GM12878 (cell line): Measurements from ENCODE around the gene BAG3. TPM values are rescaled to one million over a fixed set of nuclear protein-coding genes. Genes with fewer than 3 reads are reported as not detected.

ENCODE experiments used
- ATAC-seq: fragments of 200-7000 bp; cut with Tn5 transposase; 3 replicates; pipeline ENCODE4 v1.9.1; 2020; ENCODE audit warnings: mild to moderate bottlenecking, moderate library complexity
- BruUV-seq: library from RNA; stranded (reverse); fragments of 400-500 nt; replicated peaks from 2 replicates; lab custom pipeline; 2021; lab: Mats Ljungman, UMichigan
- CTCF ChIA-PET: fragments of 300-600 bp; sonication (Branson Sonifier 250); formaldehyde crosslinking; extraction: SDS; loops from one replicate; lab custom pipeline; 2021; ENCODE audit warnings: inconsistent platforms; lab: Yijun Ruan, JAX
- POLR2A ChIA-PET: fragments of 350-600 bp; formaldehyde crosslinking; extraction: SDS; loops from one replicate; lab custom pipeline; 2021; ENCODE audit warnings: inconsistent platforms; lab: Charles Lee
- RAD21 ChIA-PET: fragments of 300-600 bp; sonication (Branson Sonifier 250); formaldehyde crosslinking; loops from one replicate; lab custom pipeline; 2023; ENCODE audit warnings: antibody characterized with exemption; ENCODE audit not compliant: unreplicated experiment; lab: Charles Lee
- SMC1A ChIA-PET: fragments of 300-600 bp; sonication (Branson Sonifier 250); formaldehyde crosslinking; loops from one replicate; lab custom pipeline; 2023; ENCODE audit not compliant: unreplicated experiment, uncharacterized antibody; lab: Charles Lee
- DNase-seq: peaks from one replicate; pipeline ENCODE4 v3.0.0-alpha.2; 2011; ENCODE audit warnings: low read depth, low spot score
- FAIRE-seq: peaks from 3 replicates; lab custom pipeline; 2011; peaks lifted over from hg19 to GRCh38; lab: Jason Lieb, UNC
- H2AFZ ChIP-seq: 2 replicates; pipeline ENCODE4 v1.6.0; 2011; ENCODE audit warnings: low read depth, low read length, control low read depth; ENCODE audit not compliant: control insufficient read depth
- H3K27ac ChIP-seq: 2 replicates; pipeline ENCODE4 v1.5.1; 2011; ENCODE audit warnings: control low read depth; ENCODE audit not compliant: control insufficient read depth, insufficient read depth
- H3K27me3 ChIP-seq, 2 experiments: replicated peaks in 1 of 2; 2 replicates each; pipeline versions ENCODE4 v1.6.0 to v1.6.1; 2011; ENCODE audit warnings: low read length in 1 of 2; ENCODE audit not compliant: control insufficient read depth in 2 of 2, insufficient read depth in 2 of 2
- H3K36me3 ChIP-seq, 2 experiments: 2 replicates each; pipeline ENCODE4 v1.5.1; 2011; ENCODE audit warnings: low read length in 1 of 2; ENCODE audit not compliant: control insufficient read depth in 2 of 2, insufficient read depth in 2 of 2
- H3K4me1 ChIP-seq: 2 replicates; pipeline ENCODE4 v1.6.1; 2011; ENCODE audit warnings: mild to moderate bottlenecking, low read length, moderate library complexity, mixed read lengths; ENCODE audit not compliant: control insufficient read depth, insufficient read depth
- H3K4me2 ChIP-seq: 2 replicates; pipeline ENCODE4 v1.6.0; 2011; ENCODE audit warnings: control low read depth; ENCODE audit not compliant: control insufficient read depth, insufficient read depth
- H3K4me3 ChIP-seq: fragments of 200-600 bp; sonication (generic); 2 replicates; pipeline ENCODE4 v1.5.1; 2016
- H3K79me2 ChIP-seq: 2 replicates; pipeline ENCODE4 v1.6.0; 2011; ENCODE audit warnings: low read length; ENCODE audit not compliant: control insufficient read depth, insufficient read depth
- H3K9ac ChIP-seq: 2 replicates; pipeline ENCODE4 v1.8.0; 2011; ENCODE audit warnings: low read length, control low read depth, mixed read lengths; ENCODE audit not compliant: control insufficient read depth, insufficient read depth
- H3K9me3 ChIP-seq: replicated peaks from 3 replicates; pipeline ENCODE4 v1.5.1; 2011; ENCODE audit warnings: mild to moderate bottlenecking, low read length; ENCODE audit not compliant: control insufficient read depth, insufficient read depth
- H4K20me1 ChIP-seq: 2 replicates; pipeline ENCODE4 v1.6.0; 2011; ENCODE audit not compliant: control insufficient read depth, insufficient read depth
- ATF2 ChIP-seq: IDR thresholded peaks from 2 replicates; pipeline ENCODE4 v1.6.1; 2012; ENCODE audit warnings: low read length, inconsistent platforms
- CBX5 ChIP-seq: sonication (generic); IDR thresholded peaks from 2 replicates; pipeline ENCODE4 v1.6.1; 2016; ENCODE audit warnings: low read depth, moderate library complexity, mild to moderate bottlenecking, inconsistent platforms
- CHD1 ChIP-seq: IDR thresholded peaks from 2 replicates; pipeline ENCODE4 v1.6.1; 2012; ENCODE audit warnings: low read depth, low read length, improper control_type of control experiment
- DPF2 ChIP-seq: fragments of 450-650 bp; IDR thresholded peaks from 2 replicates; pipeline ENCODE4 v1.6.1; 2017; ENCODE audit warnings: mild to moderate bottlenecking
- FOS ChIP-seq: IDR thresholded peaks from 3 replicates; pipeline ENCODE4 v1.6.1; 2011; ENCODE audit warnings: borderline replicate concordance; ENCODE audit not compliant: insufficient read length; ENCODE audit errors: extremely low read depth
- HDAC6 ChIP-seq: fragments of 200-600 bp; sonication (generic); IDR thresholded peaks from one replicate; pipeline ENCODE4 v1.8.0; 2017; ENCODE audit warnings: antibody characterized with exemption; ENCODE audit not compliant: unreplicated experiment
- HSF1 ChIP-seq: fragments of 150-350 bp; IDR thresholded peaks from 2 replicates; pipeline ENCODE4 v1.6.1; 2014; ENCODE audit warnings: mild to moderate bottlenecking, low read depth, low read length
- IKZF2 ChIP-seq, 2 experiments: fragments of 450-650 bp; IDR thresholded peaks; 2 replicates each; pipeline ENCODE4 v1.6.1; 2017; ENCODE audit warnings: mild to moderate bottlenecking in 2 of 2, moderate library complexity in 2 of 2
- IRF4 ChIP-seq: IDR thresholded peaks from 2 replicates; pipeline ENCODE4 v1.6.1; 2011; ENCODE audit warnings: low read depth, low read length
- MEF2A ChIP-seq: IDR thresholded peaks from 2 replicates; pipeline ENCODE4 v1.6.1; 2011; ENCODE audit warnings: low read depth, mild to moderate bottlenecking, low read length, moderate library complexity; ENCODE audit not compliant: insufficient read depth
- NKRF ChIP-seq: fragments of 450-650 bp; conservative IDR thresholded peaks from 2 replicates; pipeline ENCODE4 v1.6.1; 2017; ENCODE audit warnings: mild to moderate bottlenecking, moderate library complexity
- PRDM15 ChIP-seq: fragments of 450-650 bp; formaldehyde crosslinking; IDR thresholded peaks from 2 replicates; pipeline ENCODE4 v1.4.0; 2020; ENCODE audit warnings: mild to moderate bottlenecking, moderate library complexity
- SMAD5 ChIP-seq: IDR thresholded peaks from 2 replicates; pipeline ENCODE4 v1.6.1; 2016; ENCODE audit warnings: antibody characterized with exemption, low read depth
- SPI1 ChIP-seq: IDR thresholded peaks from 2 replicates; pipeline ENCODE4 v1.6.1; 2011; ENCODE audit warnings: low read depth, mild to moderate bottlenecking, low read length, moderate library complexity, borderline replicate concordance; ENCODE audit not compliant: insufficient read depth
- TAF1 ChIP-seq: IDR thresholded peaks from 2 replicates; pipeline ENCODE4 v1.6.1; 2011; ENCODE audit warnings: mild to moderate bottlenecking, low read depth, low read length, borderline replicate concordance
- YBX1 ChIP-seq: fragments of 450-650 bp; IDR thresholded peaks from 2 replicates; pipeline ENCODE4 v1.6.1; 2016; ENCODE audit warnings: antibody characterized with exemption
- ZNF274 ChIP-seq: IDR thresholded peaks from one replicate; pipeline ENCODE4 v1.8.0; 2011; ENCODE audit not compliant: insufficient read length, insufficient read depth
- WGBS: methylation state at CpG from one replicate; pipeline ENCODE4 v1.1.6; 2016; ENCODE audit warnings: low lambda C conversion rate; ENCODE audit not compliant: insufficient replicate concordance, insufficient coverage; ENCODE audit errors: missing lambda C conversion rate; 5-methylcytosine and 5-hydroxymethylcytosine counted together
- in situ Hi-C: fragments of 300-500 bp; cut with MboI; formaldehyde crosslinking; loops from 9 replicates; pipeline ENCODE4 v1.14.3; 2018; ENCODE audit warnings: mixed read lengths
- intact Hi-C: fragments of 100-400 bp; cut with micrococcal nuclease; formaldehyde crosslinking; loops from one replicate; pipeline ENCODE4 v1.14.2; 2022; ENCODE audit not compliant: unreplicated experiment
- polyA plus RNA-seq, 11 experiments: library from polyadenylated mRNA; depleted of rRNA in 4 of 11; unstranded in 6 of 11; stranded (reverse) in 5 of 11; fragments of >200 nt; fragmentation: Nextera tagmentation in 4 of 11; fragmentation: Illumina TruSeq in 1 of 11; extraction: Ambion mirVana in 4 of 11; extraction: Trizol in 1 of 11; gene quantifications; 1 replicate in 1 of 11; 2 replicates in 10 of 11; pipeline versions ENCODE4 v1.2.1 to v1.2.3, GENCODE V29; 2011 to 2016; ENCODE audit warnings: inconsistent platforms in 2 of 11, missing spikeins in 2 of 11, low read depth in 1 of 11
- total RNA-seq, 4 experiments: library from RNA; depleted of rRNA in 3 of 4; stranded (reverse); fragments of >200 nt in 3 of 4; fragmentation: Illumina TruSeq in 1 of 4; extraction: Trizol in 1 of 4; gene quantifications; 2 replicates each; pipeline versions ENCODE4 v1.2.1 to v1.2.3, GENCODE V29; 2013 to 2021

The BAG3 gene
- total and polyA plus RNA-seq, 10 of the 15 experiments (the other 5 are each of a cell fraction or from before 2014, with no cell fraction given): 0.71 to 14.1 (median 4.3) TPM

- POLR2A ChIA-PET: no interaction called here
- SMC1A ChIA-PET: no interaction called here
- BruUV-seq: no TSS peak
- H3K4me2 ChIP-seq: no peak overlapping the region
- ATAC-seq (no peak), FAIRE-seq (no peak), DNase-seq (no peak)
- CTCF ChIA-PET: interaction anchor here (0.5 to 2.7 kb wide), 2 partner anchors 57 to 62 kb away, joined by 3 to 7 read pairs; no protein-coding TSS in a partner anchor
- no peaks in the 10 kb centered on the region for H3K79me2 ChIP-seq
- peaks cover 0 to 1% of the 10 kb centered on the region in 2 experiments; a peak in 1 of 4 replicates for H3K36me3 ChIP-seq
- intact Hi-C loops (no loop called here), in situ Hi-C loops (no loop called here)
- no peak overlapping the region for H3K27ac ChIP-seq
- H3K9me3 ChIP-seq: no peaks in the 10 kb centered on the region
- no peak overlapping the region for H3K4me3 ChIP-seq
- 84% methylated on average over 10 of the region's 10 CpGs for WGBS
- H3K4me1 ChIP-seq: peaks cover 9% of the 10 kb centered on the region; the same call in 1 of the 2 replicates
- H2AFZ ChIP-seq: no peak overlapping the region
- no peaks in the 10 kb centered on the region for H3K27me3 ChIP-seq
- RAD21 ChIA-PET: no interaction called here
- no peaks in the 10 kb centered on the region for H4K20me1 ChIP-seq
- H3K9ac ChIP-seq: no peak overlapping the region
- TF ChIP-seq ATF2: no peak
- TF ChIP-seq CHD1: no peak
- no peak for TF ChIP-seq SMAD5
- no peak for TF ChIP-seq NKRF
- no peak for TF ChIP-seq DPF2
- no peak for TF ChIP-seq IKZF2 (IDR thresholded peaks at IDR 0.05)
- no peak for TF ChIP-seq HSF1
- TF ChIP-seq FOS: no peak
- TF ChIP-seq MEF2A: no peak
- no peak for TF ChIP-seq CBX5
- no peak for TF ChIP-seq ZNF274
- no peak for TF ChIP-seq TAF1
- no peak for TF ChIP-seq SPI1
- TF ChIP-seq YBX1: no peak
- TF ChIP-seq IRF4: no peak
- TF ChIP-seq HDAC6: no peak
- no peak for TF ChIP-seq PRDM15
These were observed 8.8 kb downstream of the BAG3 start for GRCh38 chr10:119659951-119660350.
